Fibroblast of pulmonary artery (primary cell): ENCODE data around the gene KCNJ5.

ENCODE experiments used
- DNase-seq: peaks from one replicate; pipeline ENCODE4 v3.0.0-alpha.2; 2010; ENCODE audit warnings: low read depth
- H3K4me3 ChIP-seq: replicated peaks from 2 replicates; pipeline ENCODE4 v1.5.1; 2011; ENCODE audit warnings: low read depth, mild to moderate bottlenecking, control low read depth, low read length, moderate library complexity
- TF ChIP-seq, protein P1 (sequence below): IDR thresholded peaks from 2 replicates; pipeline ENCODE4 v1.5.1; 2011; ENCODE audit warnings: mild to moderate bottlenecking, control low read depth, low read length, inconsistent platforms; ENCODE audit errors: missing control alignments

The KCNJ5 gene

DNA sequence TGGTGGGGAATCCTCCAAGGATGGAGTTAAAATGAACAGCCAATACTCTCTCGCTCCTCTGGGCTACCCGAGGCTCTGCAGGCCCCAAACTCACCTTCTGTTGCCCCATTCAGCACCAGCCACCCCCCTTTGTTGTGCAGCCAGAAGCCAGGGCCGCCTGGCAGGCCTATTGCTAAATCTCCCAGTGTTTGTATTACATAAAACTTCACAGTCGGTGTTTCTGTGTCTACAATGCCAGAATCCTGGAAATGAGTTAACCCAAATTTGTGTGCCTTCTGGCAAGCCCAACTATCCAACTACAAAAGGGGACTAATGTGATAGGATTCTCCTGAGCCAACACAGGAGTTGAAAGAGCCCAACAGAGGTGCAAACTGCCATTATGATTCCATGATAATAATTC lies 9.3 kb downstream of the KCNJ5 start:
- TF ChIP-seq, protein P1, sequence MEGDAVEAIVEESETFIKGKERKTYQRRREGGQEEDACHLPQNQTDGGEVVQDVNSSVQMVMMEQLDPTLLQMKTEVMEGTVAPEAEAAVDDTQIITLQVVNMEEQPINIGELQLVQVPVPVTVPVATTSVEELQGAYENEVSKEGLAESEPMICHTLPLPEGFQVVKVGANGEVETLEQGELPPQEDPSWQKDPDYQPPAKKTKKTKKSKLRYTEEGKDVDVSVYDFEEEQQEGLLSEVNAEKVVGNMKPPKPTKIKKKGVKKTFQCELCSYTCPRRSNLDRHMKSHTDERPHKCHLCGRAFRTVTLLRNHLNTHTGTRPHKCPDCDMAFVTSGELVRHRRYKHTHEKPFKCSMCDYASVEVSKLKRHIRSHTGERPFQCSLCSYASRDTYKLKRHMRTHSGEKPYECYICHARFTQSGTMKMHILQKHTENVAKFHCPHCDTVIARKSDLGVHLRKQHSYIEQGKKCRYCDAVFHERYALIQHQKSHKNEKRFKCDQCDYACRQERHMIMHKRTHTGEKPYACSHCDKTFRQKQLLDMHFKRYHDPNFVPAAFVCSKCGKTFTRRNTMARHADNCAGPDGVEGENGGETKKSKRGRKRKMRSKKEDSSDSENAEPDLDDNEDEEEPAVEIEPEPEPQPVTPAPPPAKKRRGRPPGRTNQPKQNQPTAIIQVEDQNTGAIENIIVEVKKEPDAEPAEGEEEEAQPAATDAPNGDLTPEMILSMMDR = no peak
- DNase-seq = no peak
- H3K4me3 ChIP-seq = no peak overlapping the region

DNA sequence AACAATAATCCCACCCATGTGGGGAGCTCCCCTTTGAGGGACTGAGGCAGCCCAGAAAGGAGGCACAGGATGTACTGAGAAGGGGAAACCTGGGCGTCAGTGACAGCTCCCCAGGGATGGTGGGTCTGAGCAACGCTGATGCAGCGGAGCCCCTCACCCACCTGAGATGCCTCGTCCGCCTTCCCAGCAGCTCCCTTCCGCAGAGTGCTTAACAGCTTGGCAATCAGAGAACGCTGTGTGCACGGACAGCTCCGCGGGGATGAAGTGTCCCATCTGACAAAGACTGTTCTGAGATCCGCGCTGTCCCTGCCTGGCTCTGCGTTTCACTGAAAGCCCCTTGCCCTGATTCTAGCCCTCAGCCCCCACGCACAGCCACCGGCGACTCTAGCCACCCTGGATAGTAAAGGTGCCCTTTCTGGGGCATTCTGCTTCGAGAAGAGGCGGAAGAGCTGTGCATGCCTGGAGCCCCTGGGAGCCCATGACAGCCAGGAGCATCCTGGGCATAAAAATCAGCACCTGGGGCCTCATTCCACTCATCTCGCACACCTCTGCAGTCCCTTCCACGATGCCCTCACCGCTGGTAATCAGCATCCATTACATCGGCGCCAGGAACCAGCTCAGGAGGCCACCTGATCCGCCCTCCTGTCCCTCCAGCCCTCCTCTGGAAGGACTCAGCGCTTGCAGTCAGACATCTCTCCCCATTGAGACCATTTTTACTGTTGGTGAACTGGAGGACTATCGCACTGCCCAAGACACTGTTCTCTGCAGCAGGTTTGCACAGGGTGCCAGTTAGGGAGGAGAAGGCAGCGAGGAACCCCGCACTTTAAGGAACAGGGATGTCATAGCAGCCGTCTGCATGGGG lies 10.7 kb downstream of the KCNJ5 start:
- no peak for DNase-seq
- no peak overlapping the region for H3K4me3 ChIP-seq
- TF ChIP-seq, protein P1 = no peak

DNA sequence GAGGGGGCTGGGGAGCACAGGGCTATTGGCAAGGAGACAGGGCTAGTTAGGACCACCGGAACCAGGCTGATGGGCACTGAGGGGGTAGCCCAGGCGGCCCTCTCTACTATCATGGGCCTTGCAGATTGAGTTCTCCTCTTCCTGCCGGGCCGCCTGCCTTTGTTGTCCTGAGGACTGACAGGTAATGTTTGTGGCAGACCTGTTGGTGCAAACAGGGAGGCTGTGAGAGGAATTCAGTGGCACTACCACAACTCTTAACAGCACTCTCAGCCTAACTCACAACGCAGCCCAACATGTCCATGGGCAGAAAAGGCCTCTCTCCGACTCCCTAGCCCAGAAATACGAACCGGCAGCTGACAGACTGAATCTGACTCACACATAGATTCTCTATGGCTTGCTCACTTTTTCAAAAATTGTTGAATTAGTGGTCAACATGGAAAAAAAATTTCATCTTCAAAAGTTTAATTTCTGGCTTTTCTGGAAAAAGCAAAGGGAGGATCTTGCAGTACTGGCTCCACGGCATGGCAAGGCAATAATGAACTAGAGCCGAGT lies 11.4 kb downstream of the KCNJ5 start:
- DNase-seq = peak; percentile 20

DNA sequence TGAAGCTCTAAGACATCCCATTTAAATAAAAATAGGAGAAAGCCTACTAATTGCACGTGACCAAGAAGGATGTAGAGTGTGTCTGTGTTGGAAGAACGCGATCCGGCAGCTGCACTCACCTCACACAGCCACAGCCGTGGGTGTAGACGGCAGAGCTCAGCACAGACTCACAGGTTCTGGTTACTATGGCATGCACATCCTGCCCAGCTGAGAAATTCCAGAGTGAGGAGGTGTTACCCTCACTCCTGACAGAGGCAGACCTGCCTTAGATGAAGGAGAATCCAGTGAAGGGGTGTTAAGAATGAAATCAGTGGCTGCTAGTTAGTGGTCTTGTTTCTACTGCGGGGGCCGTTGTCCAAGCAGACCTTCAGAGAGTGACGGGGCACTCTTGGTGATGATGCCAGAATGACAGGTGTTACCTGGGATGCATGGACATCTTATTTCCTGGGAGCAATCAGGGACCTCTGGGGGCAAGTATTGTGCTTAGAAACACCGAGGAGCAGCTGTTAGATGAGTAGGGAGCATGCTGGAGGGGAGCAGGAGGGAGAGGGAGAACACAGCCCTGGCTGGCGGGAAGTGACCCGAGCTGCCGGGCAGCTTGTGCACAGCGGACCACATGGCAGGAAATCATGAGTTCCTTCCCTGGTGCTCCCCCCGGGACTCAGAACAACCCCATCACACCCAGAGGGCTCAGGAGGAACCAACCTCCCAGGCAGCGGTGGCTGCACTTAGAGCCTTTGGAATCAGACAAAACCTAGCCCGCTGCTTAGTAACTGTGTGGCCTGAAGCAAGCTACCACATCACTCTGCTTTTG lies 12.3 kb downstream of the KCNJ5 start:
- no peak overlapping the region for H3K4me3 ChIP-seq
- no peak for DNase-seq
- TF ChIP-seq, protein P1 = no peak

More for the DNA sequence above, 11.4 kb downstream of the KCNJ5 start:
- TF ChIP-seq, protein P1 = no peak
- H3K4me3 ChIP-seq = no peak overlapping the region

DNA sequence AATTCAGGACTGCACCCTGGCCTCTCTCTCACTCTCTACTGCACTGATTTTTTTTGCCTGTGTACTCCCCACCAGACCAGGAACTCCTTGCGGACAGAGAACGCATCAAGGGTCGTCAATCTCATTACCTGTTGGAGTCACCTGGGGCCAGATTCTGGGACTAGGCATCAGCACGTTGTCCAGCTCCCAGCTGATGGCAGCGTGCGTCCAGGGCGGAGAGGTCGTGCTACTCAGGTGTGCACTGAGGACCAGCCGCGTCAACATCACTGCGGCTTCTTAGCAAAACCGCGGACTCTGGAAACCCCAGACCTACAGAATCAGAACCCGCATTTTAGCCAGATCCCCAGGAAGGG lies 13.1 kb downstream of the KCNJ5 start:
- TF ChIP-seq, protein P1 = no peak
- no peak overlapping the region for H3K4me3 ChIP-seq
- DNase-seq = no peak

DNA sequence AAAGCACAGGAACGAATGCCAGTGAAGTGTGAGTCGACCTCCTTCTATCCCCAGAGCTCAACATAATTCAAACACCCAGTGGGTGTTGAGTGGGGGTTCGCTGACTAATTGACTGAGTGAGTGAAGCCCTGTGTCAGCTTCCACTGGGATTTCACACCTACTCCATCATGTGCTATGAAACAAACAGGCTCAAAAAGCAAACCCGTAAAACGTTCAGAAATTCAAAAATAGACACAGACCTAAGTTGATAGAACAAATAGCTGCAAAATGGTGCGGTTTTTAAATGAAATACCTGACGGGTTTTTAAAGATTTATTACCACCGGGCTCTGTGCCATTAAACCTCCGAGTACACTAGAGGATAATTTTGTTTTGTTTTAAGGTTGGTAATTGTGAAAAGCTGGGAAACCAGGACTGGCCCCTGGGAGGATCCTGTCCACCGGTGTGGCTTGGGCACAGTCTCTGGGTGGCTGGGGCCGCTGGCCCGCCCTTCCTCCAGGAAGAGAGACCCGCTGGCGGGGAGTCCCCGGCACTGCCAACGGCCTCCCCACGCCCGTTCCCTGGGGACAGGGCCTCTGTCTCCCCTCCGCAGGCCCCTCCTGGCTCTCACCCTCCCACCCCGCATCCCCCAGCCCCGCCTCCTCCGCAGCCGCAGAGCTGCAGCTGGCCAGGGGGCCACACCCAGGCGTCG lies 13.6 kb downstream of the KCNJ5 start:
- no peak for DNase-seq
- H3K4me3 ChIP-seq = peak overlapping the region; percentile 43
- TF ChIP-seq, protein P1 = no peak
